Stimulated activated CD8-positive, alpha-beta memory T cell treated with anti-CD3 and anti-CD28 coated beads, Interleukin-7, amount 100 ng/mL, for 24 hours (primary cell): Measurements from ENCODE around the gene ZCCHC7.

ENCODE experiments used
- DNase-seq: peaks from one replicate; pipeline ENCODE4 v3.0.0-alpha.2; 2020; ENCODE audit warnings: low read depth

The ZCCHC7 gene

DNA sequence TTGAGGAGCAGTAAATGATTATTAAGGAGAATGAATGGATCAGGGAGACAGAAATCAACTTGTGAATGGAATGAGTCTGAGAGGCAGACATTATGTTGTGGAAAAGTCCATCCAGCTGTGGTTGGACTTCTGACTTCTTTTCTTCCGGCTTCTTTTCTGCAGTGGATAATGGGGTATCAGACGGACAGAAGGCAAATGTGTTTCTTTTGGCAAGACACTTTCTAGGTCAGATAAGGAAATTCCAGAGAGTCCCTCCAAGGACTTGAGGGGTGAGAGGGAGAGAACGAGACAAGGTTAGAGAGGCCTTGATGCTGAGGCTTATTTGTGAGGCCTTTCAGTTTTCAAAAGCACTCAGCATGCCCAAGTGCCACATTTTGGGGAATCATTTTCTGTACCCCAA, 285.0 kb downstream of the ZCCHC7 start:
- DNase-seq: no peak

DNA sequence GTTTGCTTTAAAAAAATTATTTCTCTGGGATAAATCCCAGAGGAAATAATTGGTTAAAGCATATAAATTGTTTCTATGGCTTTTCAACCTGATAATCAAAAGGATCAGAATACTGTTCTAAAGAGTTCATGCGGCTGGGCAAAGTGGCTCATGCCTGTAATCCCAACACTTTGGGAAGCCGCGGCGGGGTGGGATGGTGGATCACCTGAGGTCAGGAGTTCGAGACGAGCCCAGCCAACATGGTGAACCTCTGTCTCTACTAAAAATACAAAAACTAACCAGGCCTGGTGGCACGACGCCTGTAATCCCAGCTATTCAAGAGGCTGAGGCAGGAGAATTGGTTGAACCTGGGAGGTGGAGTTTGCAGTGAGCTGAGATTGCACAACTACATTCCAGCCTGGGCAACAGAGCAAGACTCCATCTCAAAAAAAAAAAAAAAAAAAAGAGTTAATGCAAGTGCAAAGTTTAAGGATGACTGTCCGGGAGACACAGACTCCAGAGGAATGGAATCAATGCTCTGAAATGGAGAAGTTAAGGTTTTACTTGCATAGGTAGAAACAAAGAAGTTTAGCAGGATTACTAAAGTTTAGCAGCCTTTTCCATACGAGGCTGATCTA, 285.5 kb downstream of the ZCCHC7 start:
- no peak for DNase-seq

DNA sequence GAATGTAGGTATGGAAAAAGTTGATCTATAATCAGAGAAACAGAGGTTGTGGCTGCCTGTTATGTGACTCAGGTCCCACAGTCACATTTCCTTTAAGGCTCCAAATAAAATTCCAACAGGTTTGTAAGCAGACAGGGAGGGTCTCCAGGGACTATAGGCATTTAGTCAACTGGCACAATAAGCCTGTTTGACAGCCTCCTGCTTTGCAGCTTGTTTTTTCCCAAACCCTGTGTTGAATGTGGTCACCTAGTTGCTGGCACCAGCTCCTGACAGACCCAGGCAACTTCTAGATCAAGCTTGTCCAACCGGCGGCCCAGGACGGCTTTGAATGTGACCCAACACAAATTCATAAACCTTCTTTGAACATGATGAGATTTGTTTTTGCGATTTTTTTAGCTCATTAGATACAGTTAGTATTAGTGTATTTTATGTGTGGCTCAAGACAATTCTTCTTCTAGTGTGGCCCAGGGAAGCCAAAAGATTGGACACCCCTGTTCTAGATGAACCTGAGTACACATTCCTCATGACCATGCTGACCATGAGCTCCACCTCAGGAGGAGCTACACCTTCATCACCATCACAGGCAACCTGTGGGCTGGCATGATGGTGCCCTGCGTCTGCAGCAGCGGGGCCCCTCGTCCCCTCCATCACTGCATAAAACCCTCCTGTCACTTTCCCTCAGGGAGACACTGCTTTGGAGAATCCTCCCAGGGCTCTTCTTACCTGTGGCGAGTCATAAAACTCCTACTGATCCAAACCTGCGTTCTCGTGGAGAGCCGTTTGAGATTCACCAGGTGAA, 286.4 kb downstream of the ZCCHC7 start:
- no peak for DNase-seq

DNA sequence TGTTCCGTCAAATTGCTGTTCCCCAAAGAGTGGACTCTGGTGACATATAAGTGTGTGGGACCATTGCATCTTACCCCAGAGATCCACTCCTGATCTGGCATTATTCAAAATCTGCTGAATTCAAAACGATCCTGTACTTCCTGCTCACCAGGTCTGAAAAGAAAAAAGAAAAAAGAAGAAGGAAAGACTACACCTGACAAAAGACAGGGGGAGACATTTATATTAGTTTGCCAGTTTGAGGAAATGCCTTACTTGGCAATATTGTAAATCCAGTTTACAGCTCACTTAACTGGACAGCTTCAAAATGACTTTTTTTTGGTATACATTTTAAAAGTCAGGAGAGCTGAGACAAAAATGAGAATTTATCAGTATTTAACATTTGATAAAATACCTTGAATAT, 287.1 kb downstream of the ZCCHC7 start:
- DNase-seq: no peak
